T-helper 1 cell (primary cell): Measurements from ENCODE around the gene TRIM29.
"Not testable (repeated sequence)": the region's sequence is repeated elsewhere in the genome, so short reads cannot be mapped to it uniquely, and the experiment has no call there.

Experiments
- DNase-seq, 5 donors: peaks; one replicate each; pipeline ENCODE4 v3.0.0-alpha.2; 2012 to 2020

TRIM29 gene

DNA sequence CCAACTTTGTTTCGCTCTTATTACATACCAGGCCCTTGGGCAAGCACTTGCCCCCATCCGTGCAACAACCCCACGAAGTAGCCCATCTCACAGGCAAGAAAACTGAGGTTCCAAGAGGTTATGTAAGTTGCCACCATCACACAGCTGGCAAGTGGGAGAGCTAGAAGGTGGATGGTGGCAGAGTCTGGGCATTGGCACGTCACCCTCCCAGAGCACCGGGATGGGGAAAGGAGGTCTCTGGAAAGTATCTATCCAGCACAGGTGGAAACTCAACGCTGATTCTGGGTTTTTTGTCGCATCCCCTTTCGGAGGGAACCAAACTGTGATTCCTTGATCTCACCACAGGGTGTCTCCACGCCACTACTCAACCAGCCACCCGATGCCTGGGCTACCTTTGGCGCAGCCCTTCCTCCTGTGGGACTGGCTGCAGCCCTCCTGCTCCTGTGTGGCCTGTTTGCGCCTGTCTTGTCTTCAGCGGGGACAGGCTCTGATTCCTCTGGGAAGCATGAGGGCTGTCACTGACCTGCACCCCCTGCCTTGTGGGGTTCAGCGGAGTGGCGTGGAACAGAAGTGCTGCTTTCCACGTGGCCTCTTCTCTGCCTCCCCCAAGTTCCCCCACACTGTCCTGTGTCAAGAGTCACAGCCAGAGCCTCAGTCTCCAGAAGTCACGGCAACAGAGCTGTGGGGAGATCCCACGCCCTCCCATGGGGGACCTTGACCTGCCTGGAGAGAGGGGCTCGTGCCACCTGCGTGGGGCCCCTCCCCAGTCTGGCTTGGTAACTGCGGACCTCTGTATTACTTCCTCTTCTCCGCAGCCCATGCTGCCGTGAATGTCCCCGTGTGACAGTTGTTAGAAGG is 34.4 kb upstream of the TRIM29 start:
- peak in 2 of 5 donors; percentile 14 to 25 for DNase-seq

DNA sequence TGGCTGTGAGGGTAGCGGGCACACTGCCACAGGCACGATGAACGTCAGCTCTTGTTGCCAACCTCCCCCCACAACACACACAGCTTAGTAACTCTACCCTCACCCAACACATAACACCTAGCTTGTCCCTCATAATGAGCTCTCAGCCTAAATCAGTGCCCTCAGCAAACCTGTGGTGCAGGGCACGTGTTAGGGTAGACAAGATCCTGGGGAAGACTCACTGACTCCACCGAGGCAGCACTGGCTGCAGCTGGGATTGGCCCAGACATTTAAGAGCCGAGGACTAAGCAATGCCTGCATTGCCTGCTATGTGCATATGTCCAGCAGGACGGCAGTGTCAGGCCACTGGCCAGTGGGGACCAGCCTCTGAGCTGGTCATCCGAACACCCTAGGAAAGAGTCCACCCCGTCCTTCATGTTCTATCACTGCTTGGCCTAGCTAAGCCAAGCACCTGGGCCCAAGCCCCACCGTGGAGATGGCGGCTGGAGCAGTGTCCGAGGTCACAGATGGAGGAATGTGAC is 32.9 kb upstream of the TRIM29 start:
- no peak for DNase-seq

- no peak for DNase-seq
Observed at GRCh38 chr11:120169981-120170698, 32.2 kb upstream of the TRIM29 start.

GRCh38 chr11:120168960-120169681 is 31.2 kb upstream of the TRIM29 start:
- peak in 3 of 5 donors; percentile 18 to 43 (median 35) for DNase-seq

- no peak for DNase-seq
Observed at GRCh38 chr11:120168108-120168959, 30.4 kb upstream of the TRIM29 start.

DNA sequence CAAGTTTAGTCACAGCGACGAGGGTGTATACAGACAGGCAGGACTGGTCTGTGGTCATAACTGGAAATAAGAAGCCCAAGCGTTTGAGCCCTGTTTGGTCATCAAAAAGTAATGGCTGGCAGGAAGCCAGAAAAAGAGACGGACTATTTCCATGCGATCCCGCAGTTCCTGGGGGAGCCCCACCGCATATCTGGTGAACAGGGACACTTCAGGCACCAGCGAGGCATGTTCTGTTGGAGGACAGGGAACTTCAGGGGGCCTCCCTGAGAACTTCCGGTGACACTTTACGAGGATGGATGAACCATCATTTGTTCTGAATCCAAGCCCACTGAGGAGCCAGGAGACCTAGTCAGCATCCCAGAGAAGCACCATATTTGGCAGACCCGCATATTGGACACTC is 29.7 kb upstream of the TRIM29 start:
- no peak for DNase-seq

- no peak for DNase-seq
Observed at GRCh38 chr11:120160436-120160835, 22.5 kb upstream of the TRIM29 start.

- no peak for DNase-seq
Observed at GRCh38 chr11:120153221-120153620, 15.3 kb upstream of the TRIM29 start.

DNA sequence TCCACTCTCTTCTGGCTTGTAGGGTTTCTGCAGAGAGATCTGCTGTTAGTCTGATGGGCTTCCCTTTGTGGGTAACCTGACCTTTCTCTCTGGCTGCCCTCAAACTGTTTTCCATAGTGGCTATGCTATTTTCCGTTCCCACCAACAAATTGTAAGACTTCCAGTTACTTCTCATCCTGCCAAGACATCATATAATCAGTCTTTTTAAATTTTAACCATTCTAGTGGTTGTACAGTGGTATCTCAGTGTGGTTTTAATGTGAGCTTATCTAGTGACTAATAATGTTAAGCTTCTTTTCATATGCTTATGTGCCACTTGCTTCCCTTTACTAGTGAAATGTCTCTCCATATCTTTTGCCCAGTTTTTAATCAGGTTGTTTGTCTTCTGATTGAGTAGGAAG is 13.6 kb upstream of the TRIM29 start:
- no peak for DNase-seq

GRCh38 chr11:120149246-120149645 is 11.3 kb upstream of the TRIM29 start:
- no peak for DNase-seq

DNA sequence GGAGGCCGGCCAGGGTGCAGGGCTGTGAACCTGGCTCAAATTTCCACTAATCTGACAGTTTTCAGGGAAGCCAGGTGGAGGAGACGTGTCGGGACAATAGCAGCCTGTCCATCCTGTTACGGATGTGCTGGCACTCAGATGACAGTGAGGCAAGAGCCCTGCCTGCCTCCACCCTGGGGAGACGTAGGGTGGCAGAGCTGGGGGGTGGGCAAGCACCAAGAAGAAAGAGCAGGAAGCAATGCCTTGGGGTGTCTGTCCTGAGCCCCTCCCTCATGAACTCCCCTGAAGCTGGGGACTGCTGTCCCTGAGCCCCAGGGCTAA is 10.0 kb upstream of the TRIM29 start:
- DNase-seq: no peak

DNA sequence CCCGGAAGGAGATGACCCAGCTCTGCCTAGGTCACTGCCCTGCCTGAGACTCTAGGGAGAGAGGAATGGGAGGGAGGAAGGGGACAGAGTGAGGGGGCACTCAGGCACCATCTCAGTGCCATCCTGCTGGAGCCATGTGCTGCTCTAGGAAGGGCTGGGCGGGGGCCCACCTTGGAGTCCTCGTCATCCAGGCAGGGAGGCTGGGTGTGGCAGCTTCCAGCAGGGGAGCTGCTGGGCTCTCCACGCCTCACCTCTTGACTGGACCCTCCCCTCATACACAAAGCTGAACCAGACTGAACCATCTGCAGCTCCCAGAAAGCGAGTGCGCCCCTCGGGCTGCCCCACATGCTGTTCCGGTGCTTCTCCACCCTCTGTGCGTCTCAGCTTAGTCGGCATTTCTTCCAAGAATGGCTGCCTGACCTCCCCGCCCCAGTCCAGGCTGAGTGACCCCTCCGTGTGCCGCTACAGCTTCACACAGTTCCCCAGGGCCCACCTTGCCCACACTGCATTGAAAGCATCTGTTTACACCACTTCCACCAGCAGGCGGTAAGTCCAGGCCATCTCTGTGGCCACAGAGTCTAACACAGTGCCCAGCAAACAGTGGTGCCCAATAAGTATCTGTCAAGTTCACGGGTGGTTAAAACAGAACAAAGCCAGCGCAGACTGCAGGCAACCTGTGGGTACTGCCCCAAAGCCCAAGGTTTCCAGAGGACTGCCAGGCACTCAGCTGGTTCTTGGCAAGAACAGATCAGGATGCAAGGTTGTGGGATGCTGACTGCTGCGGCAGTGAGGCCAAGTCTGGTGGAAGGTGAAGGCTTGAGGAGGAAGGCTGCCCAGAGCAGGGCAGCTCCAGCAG is 9.4 kb upstream of the TRIM29 start:
- DNase-seq: no peak

- no peak for DNase-seq
Observed at GRCh38 chr11:120146413-120147093, 8.6 kb upstream of the TRIM29 start.

DNA sequence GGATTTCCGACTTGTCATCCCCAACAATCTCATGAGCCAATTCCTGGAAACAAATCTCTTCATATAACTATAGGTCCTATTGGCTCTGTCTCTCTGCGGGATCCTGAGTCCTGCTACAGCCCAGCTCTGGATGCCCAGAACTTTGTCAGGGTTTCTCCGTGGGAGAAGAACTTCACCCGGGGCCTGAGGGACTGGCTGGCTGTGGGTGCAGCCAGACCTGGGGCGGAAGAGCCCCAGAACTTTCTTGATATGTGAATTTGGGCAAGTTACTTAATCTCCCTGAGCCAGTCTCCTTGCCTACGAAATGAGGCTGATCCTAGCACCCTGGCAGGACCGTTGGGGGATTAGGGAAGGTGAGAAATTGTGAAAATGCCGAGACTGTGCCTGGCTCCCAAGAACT is 6.6 kb upstream of the TRIM29 start:
- DNase-seq: no peak

DNA sequence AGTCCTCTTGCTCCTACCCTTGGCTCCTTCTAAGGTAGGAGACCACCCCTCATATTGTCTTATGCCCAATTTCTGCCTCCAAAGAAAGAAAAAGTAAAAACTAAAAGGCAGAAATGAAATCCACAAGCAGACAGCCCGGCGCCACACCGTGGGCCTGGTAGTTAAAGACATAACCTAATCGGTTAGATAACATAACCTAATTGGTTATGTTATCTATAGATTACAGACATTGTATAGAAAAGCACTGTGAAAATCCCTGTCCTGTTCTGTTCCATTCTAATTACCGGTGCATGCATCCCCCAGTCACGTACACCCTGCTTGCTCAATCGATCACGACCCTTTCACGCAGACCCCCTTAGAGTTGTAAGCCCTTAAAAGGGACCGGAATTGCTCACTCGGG is 5.6 kb upstream of the TRIM29 start:
- not testable (repeated sequence) for DNase-seq

GRCh38 chr11:120142441-120143100 is 4.7 kb upstream of the TRIM29 start:
- no peak for DNase-seq

DNA sequence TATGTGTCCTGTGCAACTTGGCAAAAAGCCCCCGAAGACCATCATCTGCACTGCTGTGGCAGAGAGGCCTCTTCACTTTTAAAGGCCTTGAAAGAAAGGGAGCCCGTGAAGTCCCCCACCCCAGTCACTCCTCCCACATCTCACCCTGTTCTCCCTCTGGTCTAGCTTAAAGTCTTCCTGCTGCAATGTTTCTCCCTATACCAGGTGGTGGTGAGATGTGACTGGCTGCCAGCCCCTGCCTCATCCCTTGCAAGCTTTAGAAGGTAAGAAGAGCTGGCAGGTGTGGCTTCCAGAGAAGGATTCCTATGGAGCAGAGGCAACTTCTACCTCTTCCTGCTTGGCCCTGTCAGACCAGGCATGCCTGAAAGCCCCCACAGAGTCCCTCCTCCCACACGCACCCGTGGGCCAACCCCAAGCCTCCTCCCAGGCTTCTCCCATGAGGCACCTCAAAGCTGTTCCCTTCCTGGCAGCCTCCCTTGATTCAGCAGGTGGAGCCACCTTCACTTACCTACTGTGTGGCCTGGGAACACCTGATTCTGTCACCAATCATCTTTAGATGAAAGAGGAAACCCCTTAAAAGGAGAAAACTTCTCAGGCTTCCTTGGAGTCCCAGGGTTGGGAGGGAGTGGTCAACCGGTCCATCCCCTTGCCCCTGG is 4.0 kb upstream of the TRIM29 start:
- DNase-seq: no peak

DNA sequence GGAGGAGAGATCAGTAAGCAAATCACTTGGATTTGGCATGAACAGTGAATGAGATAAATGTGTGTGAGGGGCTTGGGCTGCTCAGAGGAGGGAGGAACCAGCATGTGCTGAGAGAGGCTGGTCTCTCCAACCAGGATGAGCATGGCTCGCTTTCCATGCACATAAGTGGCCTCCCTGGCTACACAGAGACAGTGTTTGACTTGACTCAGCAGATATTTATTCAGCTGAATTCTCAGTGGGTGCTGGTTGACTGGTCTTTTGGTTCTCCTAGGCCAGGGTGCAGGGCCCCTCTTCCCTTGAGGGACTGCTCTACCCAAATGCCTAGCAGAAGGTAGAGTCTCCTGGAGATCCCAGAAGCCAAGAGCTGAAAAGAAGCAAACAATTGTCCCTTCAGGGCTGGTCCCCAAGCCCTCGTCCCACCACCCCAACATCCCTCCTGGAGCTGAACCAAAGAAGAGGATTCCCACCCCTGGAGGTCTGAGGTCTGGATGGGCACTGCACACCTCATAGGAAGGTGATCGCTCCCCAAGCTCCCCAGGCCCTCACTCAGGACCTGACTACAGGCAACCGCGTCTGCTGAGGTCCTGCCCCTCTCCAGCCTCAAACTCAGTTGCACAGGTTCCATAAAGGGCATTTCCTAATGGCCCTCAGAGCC is 3.3 kb upstream of the TRIM29 start:
- no peak for DNase-seq
